ENCODE measurements around the gene RFPL3. TPM values are rescaled to one million over a fixed set of nuclear protein-coding genes. Genes with fewer than 3 reads are reported as not detected.

RFPL3 gene
- not detected in 2 replicates for total RNA-seq

GRCh38 chr22:32357567-32357966, at the start of gene RFPL3:
TSS of gene RFPL3 (plus strand) at chr22:32357867. CDS start at chr22:32358072, 205 bp downstream.
- DNase-seq (ENCODE audit: low read depth) = peak; percentile 11

- DNase-seq (ENCODE audit: low read depth) = no peak
These were observed 49.5 kb upstream of the RFPL3 start for GRCh38 chr22:32308191-32308590.

- DNase-seq (ENCODE audit: low read depth) = no peak
These were observed 48.7 kb upstream of the RFPL3 start for GRCh38 chr22:32308934-32309333.

- DNase-seq (ENCODE audit: low read depth) = no peak
These were observed 47.9 kb upstream of the RFPL3 start for GRCh38 chr22:32309585-32310251.

- DNase-seq (ENCODE audit: low read depth) = no peak
These were observed 46.9 kb upstream of the RFPL3 start for GRCh38 chr22:32310777-32311176.

DNA sequence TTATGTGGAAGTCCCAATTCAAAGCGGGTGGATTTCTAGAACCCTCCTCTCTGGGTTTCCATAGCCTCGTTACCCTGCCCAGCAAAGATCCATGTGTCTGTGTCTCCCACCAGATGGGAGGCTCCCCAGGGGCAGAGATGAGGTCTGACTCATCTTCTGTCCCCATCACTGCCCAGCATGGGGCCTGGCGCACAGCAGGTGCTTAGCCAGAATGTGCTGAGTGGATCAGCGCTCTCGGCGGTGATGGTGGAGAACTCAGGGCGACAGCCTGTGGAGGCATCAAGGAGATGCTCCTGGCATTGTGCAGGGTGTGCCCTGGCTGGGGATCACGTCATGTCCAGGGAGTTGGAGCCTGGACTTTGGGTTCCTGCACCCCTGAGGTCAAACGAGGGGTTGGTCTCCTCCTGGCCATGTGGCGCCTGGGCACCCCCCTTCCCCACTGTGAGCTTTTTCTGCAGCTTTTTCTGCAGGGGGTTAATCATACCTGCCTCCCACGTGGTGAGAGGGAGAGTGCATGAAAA, 46.1 kb upstream of the RFPL3 start:
- DNase-seq (ENCODE audit: low read depth) = no peak

GRCh38 chr22:32312748-32313147, 44.9 kb upstream of the RFPL3 start:
- DNase-seq (ENCODE audit: low read depth) = no peak

GRCh38 chr22:32313532-32313931, 44.1 kb upstream of the RFPL3 start:
- DNase-seq (ENCODE audit: low read depth) = no peak

GRCh38 chr22:32317524-32317923, 40.1 kb upstream of the RFPL3 start:
- DNase-seq (ENCODE audit: low read depth) = no peak

- no peak for DNase-seq (ENCODE audit: low read depth)
These were observed 39.3 kb upstream of the RFPL3 start for GRCh38 chr22:32318361-32318760.

DNA sequence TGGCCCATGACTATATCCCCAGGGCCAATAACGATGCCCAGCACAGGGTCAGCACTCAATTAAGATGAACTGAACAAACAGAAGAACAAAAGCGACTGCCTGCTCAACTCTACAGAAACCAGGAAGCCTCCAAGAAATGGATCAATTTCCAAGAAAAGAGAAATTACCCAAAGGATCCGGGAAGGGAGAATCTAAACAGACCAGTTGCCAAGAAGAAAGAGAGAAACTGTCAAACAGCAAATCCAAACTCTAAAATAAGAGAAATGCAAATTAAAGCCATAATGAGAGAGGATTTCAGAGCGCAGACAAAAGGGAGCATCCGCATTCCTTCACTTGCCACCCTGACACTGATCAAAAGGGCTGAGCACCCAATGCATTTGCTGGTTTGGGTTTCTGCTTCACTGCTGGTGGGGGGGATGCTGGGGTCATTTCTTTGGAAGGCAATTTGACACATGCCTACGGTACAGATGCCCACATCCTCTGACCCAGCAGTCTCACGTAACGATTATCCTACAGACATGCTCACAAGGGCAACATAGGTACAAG, 37.7 kb upstream of the RFPL3 start:
- DNase-seq (ENCODE audit: low read depth) = no peak

DNA sequence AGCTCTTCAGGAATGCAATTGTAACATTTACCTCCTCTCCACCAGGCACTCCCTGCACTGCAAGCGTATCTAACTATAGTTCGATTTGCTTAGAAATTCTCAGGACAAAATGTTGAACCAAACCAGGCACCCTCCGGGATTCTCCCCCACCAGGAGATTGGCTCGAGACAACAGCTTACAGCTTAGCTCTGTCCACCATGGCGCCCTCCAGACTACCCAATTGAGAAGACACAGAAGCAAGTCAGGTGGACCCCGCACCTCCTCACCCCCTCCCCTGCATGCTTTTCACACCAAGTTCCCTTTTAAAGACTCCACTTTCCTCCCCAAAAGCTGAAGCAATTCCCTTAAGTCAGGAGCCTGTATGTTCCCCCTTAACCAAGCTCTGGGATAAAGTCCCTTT, 34.7 kb upstream of the RFPL3 start:
- no peak for DNase-seq (ENCODE audit: low read depth)

DNA sequence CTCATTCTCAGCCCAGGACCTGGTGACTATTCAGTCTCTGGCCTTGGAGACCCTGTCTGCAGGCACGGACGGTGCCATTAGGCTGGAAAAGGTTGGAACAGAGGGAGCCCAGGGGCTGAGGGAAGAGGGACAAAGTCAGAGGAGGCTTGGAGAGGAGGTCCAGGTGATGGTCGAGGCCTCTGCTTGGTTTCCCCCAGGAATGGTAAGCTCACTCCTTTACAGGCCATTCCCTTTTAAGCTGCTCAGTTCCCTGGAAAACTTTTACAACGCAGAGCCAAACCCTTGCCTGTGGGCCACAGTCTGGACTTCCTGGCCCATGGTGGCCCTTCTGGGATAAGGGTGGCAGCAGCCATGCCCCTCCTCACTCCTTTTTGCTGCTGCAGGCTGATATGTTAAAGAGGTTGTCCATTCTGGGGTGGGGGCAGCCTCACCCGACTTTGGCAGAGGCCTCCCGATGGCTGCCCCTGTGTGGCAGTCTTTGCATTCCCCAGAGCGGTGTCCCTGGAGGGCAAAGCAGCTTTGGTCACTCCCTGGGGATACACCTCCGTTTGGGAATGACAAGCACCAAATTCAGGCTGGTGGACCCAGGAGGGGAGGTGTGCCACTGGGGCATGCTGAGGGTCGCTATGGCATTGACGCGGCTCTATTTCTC, 34.0 kb upstream of the RFPL3 start:
- DNase-seq (ENCODE audit: low read depth) = no peak

GRCh38 chr22:32324505-32325415, 32.9 kb upstream of the RFPL3 start:
- no peak for DNase-seq (ENCODE audit: low read depth)

GRCh38 chr22:32325416-32325801, 32.3 kb upstream of the RFPL3 start:
- DNase-seq (ENCODE audit: low read depth) = no peak

DNA sequence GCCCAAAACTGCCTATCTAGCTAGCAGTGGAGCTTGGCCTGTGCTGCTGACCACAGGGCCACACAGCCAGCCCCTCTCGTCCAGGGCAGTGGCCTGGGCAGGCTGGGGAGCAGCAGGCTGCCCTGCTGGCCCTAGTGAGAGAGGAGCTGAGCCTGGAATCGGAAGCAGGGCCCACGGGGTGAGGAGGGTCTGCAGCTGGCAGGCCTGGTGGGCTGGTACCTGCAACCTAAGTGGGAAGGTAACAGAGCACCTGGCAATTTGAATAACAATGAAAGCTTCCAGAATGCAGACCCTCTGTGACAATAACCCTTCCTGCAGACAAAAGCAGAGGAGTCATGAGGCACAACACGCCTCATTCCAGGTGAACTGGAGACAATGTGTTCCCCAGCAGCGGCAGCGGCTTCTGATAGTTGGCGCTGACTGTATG, 31.8 kb upstream of the RFPL3 start:
- DNase-seq (ENCODE audit: low read depth) = no peak

- DNase-seq (ENCODE audit: low read depth) = no peak
These were observed 31.0 kb upstream of the RFPL3 start for GRCh38 chr22:32326647-32327046.

- no peak for DNase-seq (ENCODE audit: low read depth)
These were observed 30.6 kb upstream of the RFPL3 start for GRCh38 chr22:32327066-32327465.

DNA sequence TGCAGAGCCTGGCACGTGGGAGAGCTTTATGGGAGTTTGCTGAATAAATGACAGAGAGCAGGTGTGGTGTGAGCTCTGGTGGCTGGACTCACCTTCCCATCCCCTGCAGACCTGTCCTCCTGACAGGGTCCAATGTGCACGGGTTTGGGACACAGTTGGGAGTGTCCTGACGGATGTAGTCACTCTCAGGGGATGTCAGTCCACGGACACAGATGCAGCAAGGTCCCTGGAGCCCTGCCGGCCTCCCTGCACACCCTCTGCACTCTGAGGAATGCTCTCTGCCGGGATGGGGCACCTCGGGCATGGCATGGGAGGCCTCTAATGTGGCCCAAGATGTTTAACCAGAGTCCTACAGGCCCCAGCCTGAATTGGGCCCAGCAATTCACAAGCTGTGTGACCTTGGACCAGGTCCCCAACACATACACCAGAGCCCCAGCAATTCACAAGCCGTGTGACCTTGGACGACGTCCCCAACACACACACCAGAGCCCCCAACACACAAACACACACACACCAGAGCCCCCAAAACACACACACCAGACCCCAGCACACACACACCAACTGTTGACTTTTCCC, 30.0 kb upstream of the RFPL3 start:
- no peak for DNase-seq (ENCODE audit: low read depth)

GRCh38 chr22:32328306-32329201, 29.1 kb upstream of the RFPL3 start:
- no peak for DNase-seq (ENCODE audit: low read depth)

GRCh38 chr22:32329202-32329645, 28.4 kb upstream of the RFPL3 start:
- DNase-seq (ENCODE audit: low read depth) = no peak

Data from renal cortical epithelial cell (primary cell).